Peyer's patch (tissue), 4 donors: Measurements from ENCODE around the gene UCK1. TPM values are rescaled to one million over a fixed set of nuclear protein-coding genes. Genes with fewer than 3 reads are reported as not detected.

ENCODE experiments used
- DNase-seq, 3 donors: peaks; one replicate each; pipeline ENCODE4 v3.0.0-alpha.2; 2017 to 2019
- H3K27ac ChIP-seq, 4 donors: fragments of 200-600 bp; sonication (generic); one replicate each; pipeline ENCODE4 v1.5.1; 2016 to 2019
- H3K27me3 ChIP-seq, 2 donors: fragments of 200-600 bp; sonication (generic); one replicate each; pipeline ENCODE4 v1.5.1; 2019
- H3K36me3 ChIP-seq, 3 donors: fragments of 200-600 bp; sonication (generic); one replicate each; pipeline ENCODE4 v1.5.1; 2016 to 2019
- H3K4me1 ChIP-seq, 4 donors: fragments of 200-600 bp; sonication (generic); one replicate each; pipeline ENCODE4 v1.5.1; 2016 to 2019
- H3K4me3 ChIP-seq, 4 donors: fragments of 200-600 bp; sonication (generic); 1 replicate in 3 of 4; 2 replicates in 1 of 4; pipeline ENCODE4 v1.5.1; 2016 to 2019; ENCODE audit warnings: mild to moderate bottlenecking in 1 of 4
- H3K9me3 ChIP-seq, 4 donors: fragments of 200-600 bp; sonication (generic); one replicate each; pipeline ENCODE4 v1.5.1; 2016 to 2019; ENCODE audit warnings: mild to moderate bottlenecking in 1 of 4
- POLR2A ChIP-seq, 2 donors: fragments of 450-650 bp; IDR thresholded peaks; one replicate each; pipeline ENCODE4 v1.5.1; 2017; ENCODE audit warnings: antibody characterized with exemption in 2 of 2, mild to moderate bottlenecking in 2 of 2, moderate library complexity in 2 of 2
- total RNA-seq, 4 donors: library from RNA; depleted of rRNA; stranded (reverse); fragments of >200 nt; gene quantifications; one replicate each; pipeline ENCODE4 v1.1.0, GENCODE V29; 2016
- TF ChIP-seq, protein P1 (sequence below), 6 experiments: fragments of 450-650 bp in 4 of 6; fragments of 200-600 bp in 2 of 6; sonication (generic) in 1 of 6; IDR thresholded peaks; one replicate each; pipeline ENCODE4 v1.5.1; 2017 to 2019; ENCODE audit warnings: antibody characterized with exemption in 6 of 6, mild to moderate bottlenecking in 3 of 6, moderate library complexity in 1 of 6

The UCK1 gene
- total RNA-seq, 4 donors from 2014 or later: 20.6 to 37.2 (median 31.1) TPM

DNA sequence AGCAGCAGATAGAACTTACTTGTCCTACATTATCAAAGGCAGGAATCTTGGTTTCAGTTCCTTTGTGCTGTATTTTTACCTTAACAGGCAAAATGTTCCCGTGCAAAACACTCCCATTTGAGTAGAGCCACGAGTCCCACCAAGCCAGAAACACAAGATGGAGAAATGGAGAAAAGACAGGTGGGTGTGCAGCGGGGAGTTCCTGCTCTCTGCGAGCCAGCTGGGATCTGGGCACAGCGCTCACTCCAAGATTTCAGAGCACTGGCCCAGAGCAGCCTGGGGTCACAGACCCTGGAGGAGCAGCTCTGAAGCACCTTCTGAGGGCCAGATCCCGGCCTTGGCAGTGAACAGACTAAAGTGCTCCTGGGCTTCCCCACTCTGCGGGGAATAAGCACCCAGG, 2.9 kb downstream of the UCK1 start:
- Histone ChIP-seq H3K4me1 (peaks cover 0 to 14% (median 8%) of the 10 kb centered on the region in 4 donors), H3K4me3 (no peak overlapping the region), H3K36me3 (peaks cover 0 to 66% (median 0%) of the 10 kb centered on the region in 3 donors), H3K27ac (no peak overlapping the region), H3K27me3 (no peaks in the 10 kb centered on the region), H3K9me3 (no peaks in the 10 kb centered on the region)
- TF ChIP-seq POLR2A (IDR thresholded peaks at IDR 0.05): no peak
- TF ChIP-seq, protein P1, sequence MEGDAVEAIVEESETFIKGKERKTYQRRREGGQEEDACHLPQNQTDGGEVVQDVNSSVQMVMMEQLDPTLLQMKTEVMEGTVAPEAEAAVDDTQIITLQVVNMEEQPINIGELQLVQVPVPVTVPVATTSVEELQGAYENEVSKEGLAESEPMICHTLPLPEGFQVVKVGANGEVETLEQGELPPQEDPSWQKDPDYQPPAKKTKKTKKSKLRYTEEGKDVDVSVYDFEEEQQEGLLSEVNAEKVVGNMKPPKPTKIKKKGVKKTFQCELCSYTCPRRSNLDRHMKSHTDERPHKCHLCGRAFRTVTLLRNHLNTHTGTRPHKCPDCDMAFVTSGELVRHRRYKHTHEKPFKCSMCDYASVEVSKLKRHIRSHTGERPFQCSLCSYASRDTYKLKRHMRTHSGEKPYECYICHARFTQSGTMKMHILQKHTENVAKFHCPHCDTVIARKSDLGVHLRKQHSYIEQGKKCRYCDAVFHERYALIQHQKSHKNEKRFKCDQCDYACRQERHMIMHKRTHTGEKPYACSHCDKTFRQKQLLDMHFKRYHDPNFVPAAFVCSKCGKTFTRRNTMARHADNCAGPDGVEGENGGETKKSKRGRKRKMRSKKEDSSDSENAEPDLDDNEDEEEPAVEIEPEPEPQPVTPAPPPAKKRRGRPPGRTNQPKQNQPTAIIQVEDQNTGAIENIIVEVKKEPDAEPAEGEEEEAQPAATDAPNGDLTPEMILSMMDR (IDR thresholded peaks at IDR 0.05): no peak
- DNase-seq: no peak

DNA sequence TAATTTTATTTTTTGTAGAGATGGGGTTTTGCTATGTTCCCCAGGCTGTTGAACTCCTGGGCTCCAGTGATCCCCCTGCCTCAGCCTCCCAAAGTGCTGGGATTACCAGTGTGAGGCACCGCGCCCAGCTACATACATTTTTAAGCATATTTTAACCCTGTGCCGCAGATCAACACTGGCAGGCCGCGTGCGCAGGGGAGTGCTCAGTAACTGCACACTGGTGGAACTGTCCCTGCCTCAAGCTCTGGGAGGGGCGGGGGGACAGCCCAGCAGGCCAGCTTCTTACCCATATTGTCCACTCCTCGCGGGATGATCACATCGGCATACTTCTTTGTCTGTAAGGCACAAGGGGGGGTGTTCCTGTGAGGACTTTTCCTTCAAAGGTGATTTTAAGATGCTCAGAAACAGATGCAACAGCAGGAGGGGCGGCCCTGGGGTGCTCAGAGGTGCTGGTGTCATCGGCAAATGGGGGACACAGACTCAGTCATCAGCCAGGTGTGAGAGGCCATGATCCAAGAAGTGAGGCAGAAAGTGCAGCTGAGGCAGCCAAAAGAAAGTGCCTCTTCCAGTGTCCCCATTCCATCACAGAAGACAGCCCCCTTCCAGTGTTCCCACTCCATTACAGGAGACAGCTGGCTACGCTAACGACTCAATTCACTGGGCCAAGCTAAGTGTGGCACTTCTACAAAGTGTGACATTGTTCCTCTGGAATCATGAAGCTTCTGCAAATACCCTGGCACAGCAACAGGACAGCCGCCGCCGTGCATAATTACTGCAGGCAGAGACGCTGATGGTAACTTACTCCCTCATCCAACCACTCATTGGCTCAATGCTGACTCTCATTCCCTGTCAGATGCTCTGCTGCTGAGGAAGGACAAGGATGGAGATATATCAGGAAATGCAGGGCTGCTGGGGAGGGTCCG, 5.2 kb downstream of the UCK1 start:
- no peaks in the 10 kb centered on the region for H3K27me3 ChIP-seq
- H3K36me3 ChIP-seq: peaks cover 0 to 88% (median 0%) of the 10 kb centered on the region in 3 donors
- H3K9me3 ChIP-seq: no peaks in the 10 kb centered on the region
- no peak overlapping the region for H3K4me3 ChIP-seq
- peaks cover 0 to 8% (median 7%) of the 10 kb centered on the region in 4 donors for H3K4me1 ChIP-seq
- no peak overlapping the region for H3K27ac ChIP-seq
- TF ChIP-seq, protein P1 (IDR thresholded peaks at IDR 0.05): no peak
- TF ChIP-seq POLR2A (IDR thresholded peaks at IDR 0.05): no peak
- no peak for DNase-seq

DNA sequence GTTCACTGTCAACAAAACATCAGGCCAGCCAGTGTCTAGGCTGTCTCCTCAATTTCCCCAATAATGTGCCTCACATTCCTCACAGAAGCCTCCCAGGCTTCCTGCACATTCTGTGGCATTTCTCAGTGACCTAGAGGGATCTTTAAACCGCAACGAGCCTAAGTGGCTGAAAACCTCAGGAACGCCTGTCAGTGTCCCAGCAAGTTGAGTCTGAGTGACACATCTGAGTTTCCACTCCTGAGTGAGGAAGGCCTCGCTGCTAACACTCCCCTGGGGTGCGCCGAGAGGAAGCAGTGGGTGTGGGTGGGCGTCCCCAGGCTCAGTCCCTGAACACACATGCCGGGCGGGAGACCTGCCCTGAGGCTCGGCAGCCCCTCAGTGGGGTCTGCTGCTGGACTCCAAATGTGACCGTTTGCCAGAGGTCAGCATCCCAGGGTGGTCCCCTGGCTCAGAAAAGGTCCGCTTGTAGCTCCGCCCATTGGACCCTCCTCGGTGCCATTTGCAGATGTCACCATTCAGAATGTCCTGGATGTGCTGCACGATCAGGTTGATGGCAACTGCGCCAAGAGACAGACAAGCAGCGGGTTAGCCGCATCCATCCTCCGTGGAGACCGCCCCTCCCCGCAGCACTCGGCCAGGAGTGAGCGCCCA, 6.3 kb downstream of the UCK1 start:
- TF ChIP-seq POLR2A (IDR thresholded peaks at IDR 0.05): no peak
- TF ChIP-seq, protein P1 (IDR thresholded peaks at IDR 0.05): no peak
- H3K27ac ChIP-seq: no peak overlapping the region
- no peaks in the 10 kb centered on the region for H3K27me3 ChIP-seq
- H3K4me3 ChIP-seq: no peak overlapping the region
- DNase-seq: no peak
- H3K4me1 ChIP-seq: peaks cover 0 to under 1% (median 0%) of the 10 kb centered on the region in 4 donors
- H3K36me3 ChIP-seq: peaks cover 0 to 100% (median 0%) of the 10 kb centered on the region in 3 donors
- H3K9me3 ChIP-seq: no peaks in the 10 kb centered on the region

DNA sequence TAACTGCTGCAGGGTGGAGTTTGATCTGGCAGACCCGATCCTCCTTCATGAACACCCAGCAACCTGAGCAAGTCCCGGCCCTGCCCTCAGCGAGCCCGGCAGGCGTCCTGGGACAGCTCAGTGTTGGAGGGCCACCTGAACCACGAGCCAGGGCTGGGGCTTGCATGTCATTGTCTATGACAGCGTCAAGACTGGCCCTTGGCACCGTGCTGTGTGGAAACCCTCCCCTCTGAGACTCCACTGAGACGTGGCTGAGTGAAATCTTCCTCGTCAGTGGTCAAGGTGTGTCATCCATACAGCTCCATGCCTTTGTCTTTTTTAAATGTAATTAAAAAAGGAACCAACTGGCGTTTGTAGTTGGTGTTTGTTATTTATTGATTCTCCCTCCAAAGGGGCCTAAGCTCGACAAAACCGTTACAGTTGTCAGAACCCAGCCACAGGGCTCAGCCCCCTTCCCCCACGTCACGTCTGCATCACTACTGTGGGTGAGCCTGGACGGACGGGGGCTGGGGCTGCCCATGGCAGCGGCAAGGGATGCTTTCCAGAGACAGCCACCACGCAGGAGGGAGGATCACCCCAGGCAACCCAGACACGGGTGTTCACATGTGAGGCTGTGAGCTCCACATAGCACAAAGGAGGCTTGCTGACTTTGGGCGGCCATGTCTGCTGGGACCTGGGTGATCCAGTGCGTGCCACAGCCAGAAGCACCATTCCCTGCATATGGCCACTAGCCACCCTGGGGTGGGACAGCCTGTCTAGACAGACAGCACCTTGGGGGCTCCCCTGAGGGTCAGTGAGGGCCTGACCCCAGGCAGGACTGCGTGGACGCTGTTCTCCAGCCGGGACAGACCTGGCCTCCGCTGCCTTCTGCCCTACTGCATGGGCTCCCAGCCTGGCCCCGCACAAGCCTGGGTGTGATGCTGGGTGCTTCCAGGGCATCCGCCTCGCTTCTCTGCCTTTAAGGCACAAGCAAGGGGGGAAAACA, 7.3 kb downstream of the UCK1 start:
- Histone ChIP-seq H3K9me3 (no peaks in the 10 kb centered on the region), H3K36me3 (peaks cover 0 to 100% (median 0%) of the 10 kb centered on the region in 3 donors), H3K27ac (no peak overlapping the region), H3K27me3 (no peaks in the 10 kb centered on the region), H3K4me1 (no peaks in the 10 kb centered on the region), H3K4me3 (no peak overlapping the region)
- no peak for DNase-seq
- no peak for TF ChIP-seq POLR2A (IDR thresholded peaks at IDR 0.05)
- TF ChIP-seq, protein P1 (IDR thresholded peaks at IDR 0.05): no peak

DNA sequence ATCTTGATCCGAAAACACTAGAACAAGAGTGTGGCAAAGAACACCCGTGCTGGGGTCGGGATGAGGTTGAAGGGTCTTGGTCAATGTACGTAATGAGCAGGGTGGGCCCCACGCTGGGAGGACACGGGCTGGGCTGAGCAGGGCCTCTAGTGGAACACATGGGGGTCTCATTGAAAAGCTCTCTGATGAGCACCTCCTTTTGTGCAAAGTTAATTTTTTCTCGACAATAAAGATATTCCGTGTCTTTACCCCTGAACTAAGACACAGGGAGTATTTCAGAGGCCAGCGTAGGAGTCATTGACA, 8.0 kb downstream of the UCK1 start:
- no peaks in the 10 kb centered on the region for H3K9me3 ChIP-seq
- no peaks in the 10 kb centered on the region for H3K4me1 ChIP-seq
- H3K27ac ChIP-seq: no peak overlapping the region
- no peak for TF ChIP-seq POLR2A (IDR thresholded peaks at IDR 0.05)
- TF ChIP-seq, protein P1 (IDR thresholded peaks at IDR 0.05): no peak
- H3K36me3 ChIP-seq: peaks cover 0 to 100% (median 0%) of the 10 kb centered on the region in 3 donors
- H3K4me3 ChIP-seq: no peak overlapping the region
- H3K27me3 ChIP-seq: no peaks in the 10 kb centered on the region
- DNase-seq: no peak
